SK-N-SH (cell line): ENCODE measurements around the gene HTT. TPM values are rescaled to one million over a fixed set of nuclear protein-coding genes. Genes with fewer than 3 reads are reported as not detected.

Experiments
- CTCF ChIA-PET: fragments of 300-600, 350-600 bp; formaldehyde crosslinking; extraction: SDS; loops from one replicate; lab custom pipeline; 2021; lab: Yijun Ruan, JAX
- POLR2A ChIA-PET: fragments of 350-600 bp; sonication (Branson Sonifier 250); formaldehyde crosslinking; extraction: SDS; loops from one replicate; lab custom pipeline; 2020; ENCODE audit warnings: antibody characterized with exemption, inconsistent platforms; lab: Yijun Ruan, JAX
- DNase-seq: peaks from one replicate; pipeline ENCODE4 v3.0.0; 2012
- H2AFZ ChIP-seq: fragments of 200-600 bp; sonication (generic); 2 replicates; pipeline ENCODE4 v1.8.1; 2016; ENCODE audit warnings: antibody characterized with exemption, mild to moderate bottlenecking, low read depth
- H3F3A ChIP-seq: fragments of 200-600 bp; sonication (generic); replicated peaks from 2 replicates; pipeline ENCODE3; 2016; ENCODE audit warnings: antibody characterized with exemption, mild to moderate bottlenecking; ENCODE audit not compliant: insufficient read depth
- H3K27ac ChIP-seq, 2 experiments: fragments of 200-500 bp in 1 of 2; fragments of 200-600 bp in 1 of 2; sonication (Bioruptor generic) in 1 of 2; sonication (generic), shearing (Covaris generic) in 1 of 2; 2 replicates each; pipeline versions ENCODE4 v1.5.1 to v1.6.1; 2014 to 2016; ENCODE audit warnings: low read depth in 2 of 2, inconsistent platforms in 1 of 2, low read length in 1 of 2, mild to moderate bottlenecking in 1 of 2, mixed read lengths in 1 of 2
- H3K27me3 ChIP-seq: fragments of 200-600 bp; sonication (generic), shearing (Covaris generic); 2 replicates; pipeline ENCODE4 v1.6.1; 2016; ENCODE audit warnings: mixed run types; ENCODE audit not compliant: insufficient read depth
- H3K36me3 ChIP-seq, 2 experiments: fragments of 200-500 bp in 1 of 2; fragments of 200-600 bp in 1 of 2; sonication (Bioruptor generic) in 1 of 2; sonication (generic) in 1 of 2; replicated peaks in 1 of 2; 2 replicates each; pipeline versions ENCODE3 to v1.5.1; 2014 to 2016; ENCODE audit warnings: low read length in 1 of 2, mild to moderate bottlenecking in 1 of 2; ENCODE audit not compliant: insufficient read depth in 2 of 2, control insufficient read depth in 1 of 2
- H3K4me1 ChIP-seq, 2 experiments: fragments of 200-500 bp in 1 of 2; fragments of 200-600 bp in 1 of 2; sonication (Bioruptor generic) in 1 of 2; sonication (generic), shearing (Covaris generic) in 1 of 2; 2 replicates each; pipeline versions ENCODE4 v1.5.1 to v1.6.1; 2014 to 2016; ENCODE audit warnings: low read depth in 1 of 2, low read length in 1 of 2, mixed run types in 1 of 2; ENCODE audit not compliant: insufficient read depth in 2 of 2, control insufficient read depth in 1 of 2
- H3K4me2 ChIP-seq: fragments of 200-600 bp; sonication (generic), shearing (Covaris generic); 2 replicates; pipeline ENCODE4 v1.6.1; 2017; ENCODE audit warnings: mixed run types
- H3K4me3 ChIP-seq, 2 experiments: fragments of 200-500 bp in 1 of 2; fragments of 200-600 bp in 1 of 2; sonication (Bioruptor generic) in 1 of 2; sonication (generic), shearing (Covaris generic) in 1 of 2; 2 replicates each; pipeline versions ENCODE4 v1.5.1 to v1.8.1; 2014 to 2016; ENCODE audit warnings: low read depth in 2 of 2, inconsistent platforms in 1 of 2, low read length in 1 of 2, mild to moderate bottlenecking in 1 of 2, mixed read lengths in 1 of 2, moderate library complexity in 1 of 2
- H3K79me2 ChIP-seq: fragments of 200-600 bp; sonication (generic); 2 replicates; pipeline ENCODE4 v1.8.1; 2017; ENCODE audit warnings: mild to moderate bottlenecking; ENCODE audit not compliant: insufficient read depth
- H3K9ac ChIP-seq: fragments of 200-600 bp; sonication (generic); 2 replicates; pipeline ENCODE4 v1.6.1; 2017; ENCODE audit warnings: mixed run types
- H3K9me2 ChIP-seq: fragments of 200-600 bp; sonication (generic); 2 replicates; pipeline ENCODE4 v1.6.1; 2017; ENCODE audit warnings: mixed run types
- H3K9me3 ChIP-seq: fragments of 200-600 bp; sonication (generic); 2 replicates; pipeline ENCODE4 v1.6.1; 2017; ENCODE audit warnings: mixed run types, mild to moderate bottlenecking, moderate library complexity
- H4K20me1 ChIP-seq: fragments of 200-600 bp; sonication (generic); 2 replicates; pipeline ENCODE4 v1.6.1; 2017; ENCODE audit warnings: mild to moderate bottlenecking, mixed run types; ENCODE audit not compliant: insufficient read depth
- FOXJ3 ChIP-seq: sonication (generic); formaldehyde crosslinking; IDR thresholded peaks from 2 replicates; pipeline ENCODE4 v1.5.1; 2020; ENCODE audit warnings: mild to moderate bottlenecking, missing genetic modification reagents
- GABPA ChIP-seq: IDR thresholded peaks from 2 replicates; pipeline ENCODE4 v1.4.0; 2012; ENCODE audit warnings: low read depth, mild to moderate bottlenecking
- GATA2 ChIP-seq: sonication (generic); formaldehyde crosslinking; IDR thresholded peaks from 2 replicates; pipeline ENCODE4 v1.5.0; 2020; ENCODE audit warnings: mild to moderate bottlenecking, missing genetic modification reagents
- IRF3 ChIP-seq: fragments of 150-350 bp; IDR thresholded peaks from 2 replicates; pipeline ENCODE4 v1.6.1; 2016; ENCODE audit warnings: mild to moderate bottlenecking, low read depth, low read length
- JUND ChIP-seq: IDR thresholded peaks from 2 replicates; pipeline ENCODE4 v1.4.0; 2012
- MEF2A ChIP-seq: IDR thresholded peaks from 2 replicates; pipeline ENCODE4 v1.4.0; 2012; ENCODE audit warnings: low read depth, borderline replicate concordance
- NFIC ChIP-seq: IDR thresholded peaks from 2 replicates; pipeline ENCODE4 v1.4.0; 2012; ENCODE audit warnings: borderline replicate concordance
- RXRA ChIP-seq: IDR thresholded peaks from 2 replicates; pipeline ENCODE4 v1.4.0; 2012; ENCODE audit warnings: low read depth, mild to moderate bottlenecking, borderline replicate concordance
- TAF1 ChIP-seq: IDR thresholded peaks from 2 replicates; pipeline ENCODE4 v1.6.1; 2012; ENCODE audit warnings: low read depth, mild to moderate bottlenecking, low read length, moderate library complexity, borderline replicate concordance
- TCF12 ChIP-seq: IDR thresholded peaks from 2 replicates; pipeline ENCODE4 v1.4.0; 2012
- USF2 ChIP-seq: fragments of 150-350 bp; IDR thresholded peaks from 2 replicates; pipeline ENCODE4 v1.6.1; 2017; ENCODE audit warnings: antibody characterized with exemption, low read length, low read depth, borderline replicate concordance
- WGBS: methylation state at CpG from one replicate; pipeline ENCODE4 v1.1.6; 2017; ENCODE audit warnings: low lambda C conversion rate; 5-methylcytosine and 5-hydroxymethylcytosine counted together
- polyA plus RNA-seq, 3 experiments: library from polyadenylated mRNA; depleted of rRNA; stranded (reverse); fragments of >200 nt; gene quantifications; 2 replicates each; pipeline ENCODE4 v1.2.3, GENCODE V29; 2012

HTT gene
- polyA plus RNA-seq, 1 of the 3 experiments (the other 2 are of a cell fraction) = 11.3 TPM

- no peaks in the 10 kb centered on the region for H4K20me1 ChIP-seq
- DNase-seq = no peak
- POLR2A ChIA-PET = no interaction called here
These were observed 131.5 kb downstream of the HTT start for GRCh38 chr4:3205995-3206394.

GRCh38 chr4:3206439-3207100, 132.1 kb downstream of the HTT start:
- Histone ChIP-seq H3K27me3 (no peaks in the 10 kb centered on the region), H3K4me3 (no peak overlapping the region), H3K4me2 (no peak overlapping the region), H3K4me1 (peaks cover 0 to 9% of the 10 kb centered on the region in 2 experiments; a peak in 2 of 4 replicates), H3F3A (no peaks in the 10 kb centered on the region), H2AFZ (no peak overlapping the region), H3K9me3 (no peaks in the 10 kb centered on the region), H3K79me2 (no peaks in the 10 kb centered on the region), H3K9ac (no peak overlapping the region), H3K27ac (no peak overlapping the region; a peak in 1 of 4 replicates)
- ChIA-PET CTCF (no interaction called here), POLR2A (no interaction called here)
- no peak for DNase-seq
- no peak for TF ChIP-seq TCF12
- no peak for TF ChIP-seq TAF1
- no peak for TF ChIP-seq FOXJ3 (CRISPR knock-in tag)
- TF ChIP-seq JUND = no peak
- no peak for TF ChIP-seq GATA2 (CRISPR knock-in tag)
- TF ChIP-seq IRF3 = no peak
- no peak for TF ChIP-seq NFIC
- TF ChIP-seq GABPA = no peak
- TF ChIP-seq USF2 = no peak
- TF ChIP-seq, all 33 proteins: peak for 0
- 96% methylated on average over 18 of the region's 18 CpGs for WGBS
- Histone ChIP-seq H3K9me2 (no peaks in the 10 kb centered on the region), H4K20me1 (no peaks in the 10 kb centered on the region), H3K36me3 (peaks cover 42 to 62% of the 10 kb centered on the region in 2 experiments)

More at GRCh38 chr4:3205995-3206394, 131.5 kb downstream of the HTT start:
- Histone ChIP-seq H3K36me3 (peaks cover 38 to 58% of the 10 kb centered on the region in 2 experiments), H3K4me3 (no peak overlapping the region), H3K27me3 (no peaks in the 10 kb centered on the region), H3F3A (no peaks in the 10 kb centered on the region), H3K9ac (no peak overlapping the region), H3K27ac (no peak overlapping the region), H2AFZ (no peak overlapping the region), H3K4me2 (no peak overlapping the region), H3K79me2 (no peaks in the 10 kb centered on the region), H3K9me3 (no peaks in the 10 kb centered on the region), H3K9me2 (no peaks in the 10 kb centered on the region)
- WGBS = 96% methylated on average over 11 of the region's 11 CpGs
- TF ChIP-seq JUND (no peak), MEF2A (no peak), TCF12 (no peak), RXRA (no peak)
- TF ChIP-seq, all 33 proteins: peak for 0
- CTCF ChIA-PET = no interaction called here
- peaks cover 0 to 9% of the 10 kb centered on the region in 2 experiments; a peak in 2 of 4 replicates for H3K4me1 ChIP-seq
